Activated CD8-positive, alpha-beta T cell treated with anti-CD3 and anti-CD28 coated beads for 36 hours (primary cell): ENCODE measurements around the gene CCDC92B. TPM values are rescaled to one million over a fixed set of nuclear protein-coding genes. Genes with fewer than 3 reads are reported as not detected.
A peak's percentile ranks its signal among the peaks of the same experiment; 100 is the strongest.

Experiments used
- ATAC-seq: fragments of 200-7000 bp; cut with Tn5 transposase; one replicate; pipeline ENCODE4 v1.10.0; 2021; ENCODE audit warnings: mild to moderate bottlenecking, moderate library complexity
- CTCF ChIA-PET: fragments of 350-600 bp; sonication (Branson Sonifier 250); formaldehyde crosslinking; loops from one replicate; lab custom pipeline; 2021; ENCODE audit warnings: antibody characterized with exemption; lab: Charles Lee
- POLR2A ChIA-PET: fragments of 350-600 bp; sonication (Branson Sonifier 250); formaldehyde crosslinking; loops from one replicate; lab custom pipeline; 2021; ENCODE audit warnings: antibody characterized with exemption; lab: Charles Lee
- DNase-seq: peaks from one replicate; pipeline ENCODE4 v3.0.0-alpha.2; 2020
- H3K27ac Mint-ChIP-seq: one replicate; pipeline ENCODE4 v1.8.0; 2021; ENCODE audit warnings: mild to moderate bottlenecking, mixed read lengths
- H3K27me3 Mint-ChIP-seq: one replicate; pipeline ENCODE4 v1.8.0; 2021; ENCODE audit warnings: mixed read lengths
- H3K36me3 Mint-ChIP-seq: one replicate; pipeline ENCODE4 v1.8.0; 2021; ENCODE audit warnings: low read depth, mixed read lengths
- H3K4me1 Mint-ChIP-seq: one replicate; pipeline ENCODE4 v1.8.0; 2021; ENCODE audit warnings: low read depth, mixed read lengths
- H3K4me3 Mint-ChIP-seq: one replicate; pipeline ENCODE4 v1.8.0; 2021; ENCODE audit warnings: mild to moderate bottlenecking, moderate library complexity, mixed read lengths
- H3K9me3 Mint-ChIP-seq: one replicate; pipeline ENCODE4 v1.8.0; 2021; ENCODE audit warnings: mixed read lengths
- CTCF ChIP-seq: fragments of 200-600 bp; IDR thresholded peaks from one replicate; pipeline ENCODE4 v1.8.0; 2022; ENCODE audit warnings: antibody characterized with exemption, mild to moderate bottlenecking
- intact Hi-C: fragments of 100-400 bp; cut with micrococcal nuclease; formaldehyde crosslinking; loops from one replicate; pipeline ENCODE4 v1.10.0; 2022
- total RNA-seq, 2 experiments: library from RNA; stranded (reverse); gene quantifications; one replicate each; pipeline ENCODE4 v1.2.3, GENCODE V29; 2021

Gene CCDC92B
- total RNA-seq, 2 experiments from 2014 or later, result 0.09 TPM; not detected in 1

DNA sequence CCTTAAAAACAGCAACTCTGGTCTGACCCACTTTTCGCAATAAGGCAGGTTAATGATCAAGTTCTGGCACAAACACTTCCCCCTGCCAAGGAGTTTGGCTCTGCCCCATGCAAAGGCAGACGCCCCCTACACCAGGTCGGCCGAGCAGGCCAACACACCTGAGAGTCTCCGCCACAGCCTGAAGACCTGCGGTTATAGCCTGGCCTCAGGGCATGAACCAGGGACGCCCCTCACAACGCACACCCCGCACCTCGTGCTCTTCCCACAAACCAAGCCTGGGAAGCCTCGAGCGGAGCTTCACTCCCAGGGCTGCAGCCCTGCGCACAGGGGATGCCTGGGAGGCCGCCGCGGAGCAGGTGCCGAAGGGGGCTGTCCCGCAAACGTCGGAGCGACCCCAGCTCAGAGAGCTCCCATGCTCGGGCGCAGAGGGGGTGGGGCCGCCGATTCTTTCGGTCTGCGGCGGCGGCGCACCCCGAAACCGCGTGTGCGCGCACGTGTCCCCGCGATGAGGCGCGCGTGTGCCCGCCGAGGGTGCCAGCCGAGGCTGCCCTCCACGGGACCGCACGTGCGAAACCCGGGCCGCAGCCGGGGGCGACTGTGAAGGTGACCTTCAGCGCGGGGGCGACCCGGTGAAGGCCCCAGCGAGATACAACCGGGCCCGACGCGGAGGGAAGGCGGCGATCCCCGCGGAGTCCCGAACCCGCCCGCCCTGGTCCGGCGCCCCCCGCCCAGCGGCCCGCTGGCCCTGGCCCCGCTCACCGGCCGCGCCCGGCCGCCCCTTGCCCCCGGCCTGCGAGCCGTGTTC is 38.4 kb downstream of the CCDC92B start:
- Mint-ChIP-seq H3K36me3 (peaks cover 11% of the 10 kb centered on the region), H3K27me3 (no peaks in the 10 kb centered on the region)
- intact Hi-C loops, result no loop called here

GRCh38 chr17:2710071-2710802 is 39.2 kb downstream of the CCDC92B start:
- TF ChIP-seq CTCF, result no peak
- Mint-ChIP-seq H3K27ac (peak overlapping the region; percentile 87), H3K4me3 (peak overlapping the region; percentile 91), H3K36me3 (peaks cover 14% of the 10 kb centered on the region), H3K27me3 (no peaks in the 10 kb centered on the region), H3K9me3 (no peaks in the 10 kb centered on the region), H3K4me1 (peaks cover 41% of the 10 kb centered on the region)
- ChIA-PET POLR2A (interaction anchor here (0.7 to 1.6 kb wide), 11 partner anchors 8 to 318 kb away, joined by 3 to 6 read pairs (median 4); partner anchors contain the start of genes METTL16 and PAFAH1B1), CTCF (interaction anchor here (1.0 to 1.1 kb wide), 2 partner anchors 11 to 12 kb away, joined by 3 read pairs; no protein-coding TSS in a partner anchor)
- intact Hi-C loops, result no loop called here
- no peak for ATAC-seq
- DNase-seq, result no peak

More for the DNA sequence above, 38.4 kb downstream of the CCDC92B start:
- ChIA-PET POLR2A (interaction anchor here (0.6 to 1.6 kb wide), 12 partner anchors 9 to 319 kb away, joined by 3 to 6 read pairs (median 4); partner anchors contain the start of genes METTL16 and PAFAH1B1), CTCF (interaction anchor here (1.1 kb wide), 1 partner anchor 10 kb away, joined by 3 read pairs; no protein-coding TSS in a partner anchor)
- peak overlapping the region; percentile 91 for H3K4me3 Mint-ChIP-seq
- no peak for TF ChIP-seq CTCF
- ATAC-seq, result no peak
- H3K27ac Mint-ChIP-seq, result peak overlapping the region; percentile 87
- H3K9me3 Mint-ChIP-seq, result no peaks in the 10 kb centered on the region
- DNase-seq, result peak; percentile 38
- peaks cover 37% of the 10 kb centered on the region for H3K4me1 Mint-ChIP-seq

DNA sequence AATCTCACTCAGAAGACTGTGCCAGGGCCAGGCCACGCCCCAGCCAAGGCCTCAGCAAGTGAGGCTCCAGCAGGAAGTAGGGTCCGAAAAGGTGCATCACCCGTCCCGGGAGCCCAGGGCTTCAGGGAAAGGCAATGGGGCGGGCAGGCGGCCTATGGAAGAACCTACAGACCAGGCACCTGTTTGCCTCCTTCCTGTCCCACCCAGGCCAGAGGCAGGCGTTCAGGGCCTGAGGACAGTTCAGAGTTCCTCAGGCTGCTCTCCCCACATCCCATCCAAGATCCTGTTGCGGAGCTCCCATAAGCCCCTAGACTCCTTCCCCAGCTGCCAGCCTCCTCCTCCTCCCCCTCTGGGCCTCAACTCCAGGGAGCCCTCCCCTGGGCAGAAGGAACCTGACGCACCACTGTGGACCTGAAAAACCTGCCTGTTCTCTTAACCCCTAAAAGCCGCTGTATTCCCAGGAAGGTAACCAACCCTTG is 40.2 kb downstream of the CCDC92B start:
- Mint-ChIP-seq H3K36me3 (peaks cover 21% of the 10 kb centered on the region), H3K9me3 (no peaks in the 10 kb centered on the region), H3K27me3 (no peaks in the 10 kb centered on the region), H3K4me3 (peak overlapping the region; percentile 91), H3K27ac (peak overlapping the region; percentile 75), H3K4me1 (peaks cover 41% of the 10 kb centered on the region)
- intact Hi-C loops, result no loop called here
- TF ChIP-seq CTCF, result no peak
- POLR2A ChIA-PET, result interaction anchor here (0.6 to 1.6 kb wide), 6 partner anchors 13 to 372 kb away, joined by 3 to 4 read pairs (median 4); partner anchors contain the start of genes PAFAH1B1, SGSM2 and TSR1
- CTCF ChIA-PET, result interaction anchor here (1.0 kb wide), 1 partner anchor 13 kb away, joined by 3 read pairs; no protein-coding TSS in a partner anchor
- ATAC-seq (no peak), DNase-seq (peak; percentile 23)

GRCh38 chr17:2708585-2709182 is 40.8 kb downstream of the CCDC92B start:
- no peak for DNase-seq
- Mint-ChIP-seq H3K27ac (peak overlapping the region; percentile 75), H3K4me1 (peaks cover 40% of the 10 kb centered on the region), H3K27me3 (no peaks in the 10 kb centered on the region), H3K9me3 (no peaks in the 10 kb centered on the region), H3K36me3 (peaks cover 21% of the 10 kb centered on the region), H3K4me3 (peak overlapping the region; percentile 91)
- intact Hi-C loops, result no loop called here
- CTCF ChIA-PET, result interaction anchor here (1.1 kb wide), 1 partner anchor 326 kb away, joined by 5 read pairs; no protein-coding TSS in a partner anchor
- POLR2A ChIA-PET, result interaction anchor here (0.6 to 1.1 kb wide), 4 partner anchors 12 to 372 kb away, joined by 3 to 4 read pairs (median 3); partner anchors contain the start of genes SGSM2 and TSR1
- ATAC-seq, result no peak
- no peak for TF ChIP-seq CTCF
